SHP77 treated with DMSO at 0.1 percent for 48 hours (cell line): ENCODE results near the gene TUSC7.

Experiments used
- DNase-seq: peaks from one replicate; lab custom pipeline; 2025; lab: John Stamatoyannopoulos, UW

TUSC7 gene

DNA sequence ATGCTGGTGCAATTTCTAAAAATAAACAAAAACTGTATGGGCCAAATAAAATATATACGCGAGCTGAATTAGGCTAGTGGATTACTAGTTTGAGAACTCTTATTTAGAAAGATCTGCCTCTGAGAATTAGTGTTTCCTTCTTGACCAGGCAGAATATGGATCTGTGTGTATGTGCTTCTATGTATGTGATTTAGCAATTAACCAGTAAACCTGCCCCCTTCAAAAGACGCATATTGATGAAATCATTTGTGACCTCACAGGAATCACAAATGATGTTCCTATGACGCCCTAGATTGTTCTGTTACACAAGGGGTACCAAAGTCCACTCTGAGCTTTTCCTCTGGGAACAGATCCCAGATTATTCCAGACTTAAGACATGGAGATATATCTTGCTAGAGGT, at the start of gene TUSC7:
Gene TUSC7, plus strand, starts transcription at position 301 of the 400 bp plus-strand sequence.
- no peak for DNase-seq

DNA sequence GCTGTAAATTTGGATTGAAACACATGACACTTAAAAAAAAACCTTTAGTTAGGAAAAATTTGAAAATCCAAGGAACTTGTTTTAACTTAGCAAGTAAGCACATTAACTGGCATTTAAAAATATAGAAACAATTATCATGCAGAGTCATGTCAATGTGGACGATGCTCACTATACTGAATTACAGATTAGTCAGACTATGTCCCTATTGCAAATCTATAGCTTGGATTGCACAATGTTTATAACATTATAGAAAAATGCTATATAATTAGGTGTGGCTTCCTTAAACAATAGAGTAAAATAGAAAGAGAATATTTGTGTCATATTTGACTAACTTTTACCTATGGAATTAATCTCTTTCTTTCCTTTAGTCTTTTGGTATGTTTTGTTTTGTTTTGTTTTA, 48.4 kb upstream of the TUSC7 start:
- DNase-seq, result no peak

DNA sequence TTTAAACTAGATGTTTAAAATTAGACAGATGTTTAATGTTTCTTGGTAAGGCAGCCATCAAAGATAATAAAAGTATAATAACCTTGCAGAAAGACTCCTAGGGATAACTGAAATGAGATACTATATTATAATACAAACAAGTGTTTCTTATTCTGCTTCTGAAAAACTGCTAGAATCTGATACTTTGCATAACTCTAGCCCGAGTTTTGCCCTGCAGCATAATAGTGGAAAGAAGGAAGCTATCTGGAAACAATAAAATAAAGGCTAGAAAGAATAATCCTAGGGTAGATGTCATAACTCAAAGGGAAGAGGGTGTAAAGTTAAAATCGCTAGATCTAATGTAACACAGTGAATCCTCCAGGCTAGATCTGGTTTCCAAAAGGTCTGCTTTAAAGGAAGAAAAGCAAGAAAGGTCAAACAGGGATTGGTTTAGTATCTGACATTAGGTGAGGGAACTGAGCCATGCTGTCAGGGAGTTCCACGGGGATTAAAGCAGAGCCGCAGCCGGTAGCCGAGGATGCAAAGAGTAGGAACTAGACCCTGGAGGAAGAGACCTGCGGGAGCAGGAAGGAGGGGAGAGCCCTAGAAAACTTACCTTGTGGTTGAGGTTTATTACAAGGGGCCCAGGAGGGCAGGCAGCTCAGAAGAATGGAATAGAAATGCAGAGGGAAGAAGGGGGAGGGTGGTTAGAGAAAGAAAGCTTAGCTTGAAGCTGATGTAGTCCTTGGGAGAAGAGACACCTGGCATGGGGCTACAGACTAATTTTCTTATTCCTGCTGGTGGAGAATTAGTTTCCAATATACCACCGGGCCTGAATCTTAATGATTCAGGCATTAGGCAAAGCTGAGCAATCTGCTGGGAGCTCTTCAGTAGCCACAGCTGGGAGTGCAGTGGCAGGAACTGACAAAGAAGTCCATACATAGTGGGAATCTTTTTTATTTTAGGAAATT, 46.1 kb upstream of the TUSC7 start:
- DNase-seq, result no peak

DNA sequence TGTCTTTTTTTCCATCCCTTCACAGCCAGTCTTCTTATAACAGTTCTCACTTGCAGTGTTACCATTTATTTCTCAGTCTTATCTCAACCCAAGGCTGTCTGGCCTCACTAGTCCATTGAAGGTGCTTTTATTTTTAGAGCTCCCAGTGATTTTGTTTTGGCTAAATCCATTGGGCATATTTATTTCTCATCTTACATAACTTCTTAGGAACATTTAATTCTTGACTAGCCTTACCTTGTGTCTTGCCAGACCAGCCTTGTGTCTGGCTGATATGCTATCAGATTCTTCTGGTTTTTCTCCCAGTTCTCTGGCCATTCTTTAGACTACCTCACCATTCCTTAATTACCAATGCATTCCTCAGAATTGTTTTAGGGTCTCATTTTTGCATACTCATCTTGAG, 42.3 kb upstream of the TUSC7 start:
- no peak for DNase-seq

DNA sequence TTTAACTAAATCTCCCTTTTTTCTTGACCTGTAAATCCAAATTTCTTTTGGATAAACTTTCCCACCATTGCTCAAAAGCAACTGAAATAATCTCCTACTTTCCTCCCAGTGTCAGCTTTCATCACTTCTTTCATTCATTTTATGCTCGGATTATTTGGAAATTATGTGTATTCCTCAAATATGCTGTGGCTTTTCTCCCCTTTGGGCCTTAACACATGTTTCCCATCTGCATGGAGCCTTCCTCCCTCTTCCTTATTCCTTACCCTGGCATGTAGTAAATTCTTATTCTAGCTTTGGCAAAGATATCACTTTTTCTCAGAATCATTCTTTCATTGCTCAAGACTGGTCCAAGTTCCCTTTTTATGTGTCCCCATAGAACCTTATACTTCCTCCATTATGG, 41.8 kb upstream of the TUSC7 start:
- no peak for DNase-seq

DNA sequence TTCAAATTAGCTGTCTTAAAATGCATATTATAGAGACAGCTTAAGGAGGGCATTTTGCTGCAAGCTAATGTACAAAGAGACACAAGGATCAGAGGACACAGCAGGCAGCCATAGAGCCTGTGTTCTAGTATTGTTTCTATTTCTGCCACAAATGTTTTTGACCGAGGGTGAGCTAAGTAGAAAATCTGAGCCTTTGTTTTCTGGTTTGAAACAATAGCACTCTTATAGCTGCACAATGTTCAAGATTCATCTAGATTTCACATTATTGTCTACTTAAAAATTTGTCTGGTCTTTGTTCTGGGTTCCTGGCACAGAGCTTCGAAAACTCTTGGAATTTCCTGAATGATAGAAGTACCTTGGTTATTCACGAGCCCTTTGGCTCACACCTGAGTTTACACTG, 40.0 kb upstream of the TUSC7 start:
- DNase-seq, result no peak

DNA sequence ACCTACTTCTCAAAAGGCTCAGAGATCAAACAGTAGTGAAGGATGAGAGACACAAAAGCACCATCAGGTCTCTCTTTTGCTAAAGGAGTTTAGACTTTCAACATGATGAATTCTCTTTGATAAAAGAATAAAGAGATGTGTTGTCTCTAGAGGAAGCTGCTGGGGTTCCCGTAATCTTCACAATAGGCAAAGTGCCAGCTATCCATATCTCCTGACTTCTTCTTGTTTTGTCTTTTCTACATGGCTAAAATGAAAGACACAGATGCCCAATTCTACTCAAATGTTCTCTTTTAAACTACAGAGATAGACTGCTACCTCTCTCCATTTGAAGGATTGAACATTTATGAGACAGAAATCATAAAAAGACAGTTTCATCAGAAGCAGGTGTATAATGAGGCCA, 38.4 kb upstream of the TUSC7 start:
- no peak for DNase-seq

DNA sequence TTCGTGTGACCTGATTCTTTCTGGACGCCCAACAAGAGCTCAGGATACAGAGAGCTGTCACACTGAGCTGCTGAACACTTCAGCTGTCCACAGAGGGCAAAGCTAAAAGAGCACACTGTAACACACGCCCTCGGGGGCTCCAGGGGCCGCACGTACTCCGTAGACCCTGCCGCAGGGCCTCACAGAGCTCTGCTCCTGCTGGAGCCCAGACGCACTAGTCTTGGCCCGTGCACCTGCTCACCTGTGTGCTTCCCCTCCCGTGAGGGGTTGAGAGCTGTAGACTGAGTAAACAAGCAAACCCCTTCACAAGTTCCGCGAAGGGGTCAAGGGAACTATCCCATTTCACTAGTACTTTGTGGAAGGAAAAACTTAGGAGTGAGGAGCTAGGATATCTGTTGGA, 30.7 kb upstream of the TUSC7 start:
- DNase-seq, result no peak

DNA sequence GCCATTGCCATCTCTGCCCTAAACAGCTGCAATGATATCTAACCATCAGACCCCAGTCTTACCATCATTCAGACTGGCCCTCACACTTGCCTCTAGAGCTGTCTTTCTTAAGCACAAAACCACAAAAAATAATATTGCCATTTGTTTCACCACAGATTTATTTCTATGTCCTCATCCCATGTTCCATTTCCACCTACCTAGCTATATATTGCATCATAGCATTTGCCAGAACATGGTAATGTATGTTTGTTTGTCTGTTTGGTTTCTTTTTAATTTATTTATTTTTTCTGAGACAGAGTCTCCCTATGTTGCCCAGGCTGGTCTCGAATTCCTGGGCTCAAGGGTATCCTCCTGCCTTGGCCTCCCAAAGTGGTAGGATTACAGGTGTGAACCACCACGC, 18.5 kb upstream of the TUSC7 start:
- DNase-seq, result no peak

DNA sequence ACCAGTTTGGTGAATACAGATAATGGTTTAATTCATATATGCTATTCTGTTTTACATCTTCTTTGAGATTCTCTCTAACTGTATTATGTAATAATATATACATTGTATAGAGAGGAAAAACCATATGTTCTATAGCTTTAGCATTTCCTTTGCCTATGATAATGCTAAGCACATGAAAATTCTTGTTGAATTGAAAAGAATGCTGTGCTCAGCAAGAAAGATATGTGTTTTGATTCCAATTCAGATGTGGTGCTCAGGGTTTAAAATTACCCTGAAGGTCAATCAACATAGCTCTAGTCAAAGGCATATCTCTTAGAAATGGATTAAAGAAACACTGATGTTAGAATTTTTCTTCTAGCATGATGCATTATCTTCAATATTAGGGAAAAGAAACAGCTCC, 8.5 kb upstream of the TUSC7 start:
- no peak for DNase-seq

DNA sequence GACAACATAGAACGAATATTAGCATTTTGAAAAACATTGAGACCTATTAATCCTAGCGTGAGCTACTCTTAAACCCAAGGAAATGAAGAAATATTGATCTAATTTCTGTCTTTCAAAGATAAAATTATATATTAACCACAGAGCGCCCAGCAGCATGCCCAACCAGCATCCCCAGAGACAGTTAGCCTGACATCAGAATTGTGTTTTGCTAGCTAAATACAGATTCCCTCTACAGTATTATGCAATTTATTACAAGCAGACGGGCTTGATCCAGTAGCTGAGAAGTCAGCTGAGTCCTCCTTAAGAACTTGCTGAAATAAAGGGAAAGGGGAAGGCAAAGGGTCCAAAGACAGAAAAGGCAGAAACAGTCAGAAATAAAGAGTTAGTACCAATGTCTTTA, 7.2 kb upstream of the TUSC7 start:
- no peak for DNase-seq

DNA sequence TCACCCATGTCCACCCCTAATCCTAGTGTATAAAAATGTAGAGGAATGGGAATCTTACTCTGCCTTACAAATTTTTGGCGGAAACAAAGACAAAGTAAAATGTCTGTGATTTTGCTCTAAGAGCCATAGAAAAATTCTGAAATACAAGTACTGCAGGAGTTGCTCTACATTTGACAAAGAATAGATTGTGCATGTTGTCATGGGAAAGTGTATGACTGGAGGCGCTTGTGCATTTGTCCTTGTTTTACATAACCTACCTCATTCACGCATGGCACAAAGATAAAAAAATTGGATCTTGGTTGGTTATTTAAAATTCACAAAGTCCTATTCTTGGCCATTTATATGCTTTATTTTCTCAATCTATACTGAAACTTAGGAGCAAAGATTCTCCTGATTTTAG, 2.0 kb upstream of the TUSC7 start:
- no peak for DNase-seq

DNA sequence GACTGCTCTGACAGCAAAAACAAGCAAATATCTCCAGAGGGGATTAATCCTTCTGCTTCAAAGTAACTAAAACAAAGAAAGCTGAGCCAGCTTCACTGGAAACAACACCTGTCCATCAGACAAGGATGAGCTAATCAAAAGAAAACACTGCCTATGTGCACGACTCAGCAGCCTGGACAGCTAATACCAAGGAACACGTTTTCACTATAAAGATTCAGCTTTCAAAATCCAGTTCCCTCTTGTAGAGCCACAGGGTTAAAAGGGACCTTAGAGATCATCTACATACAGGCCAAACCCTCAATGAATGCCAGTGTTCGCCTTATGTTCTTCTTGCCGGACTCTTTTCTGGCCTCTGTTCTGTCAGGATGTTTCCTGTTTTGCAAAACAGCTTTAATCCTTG, 6.9 kb downstream of the TUSC7 start:
- DNase-seq, result no peak

DNA sequence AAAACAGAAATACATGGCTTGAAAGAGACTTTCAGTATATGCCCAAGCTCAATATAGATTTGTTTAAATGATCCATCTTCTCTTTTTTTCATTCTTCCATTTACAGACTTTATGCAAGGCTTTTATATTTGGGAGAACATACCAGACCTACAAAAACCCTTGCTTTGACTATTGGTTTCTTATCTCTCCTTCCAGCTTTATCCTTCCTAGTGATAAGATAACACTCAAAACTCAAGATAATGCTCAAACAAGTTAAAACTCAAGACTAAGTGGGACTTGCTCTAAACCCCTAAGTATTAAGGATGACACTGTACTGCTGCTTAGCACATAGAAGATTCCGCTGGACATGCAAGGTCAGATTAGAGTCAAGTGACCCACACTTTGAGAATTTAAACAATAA, 8.0 kb downstream of the TUSC7 start:
- no peak for DNase-seq

DNA sequence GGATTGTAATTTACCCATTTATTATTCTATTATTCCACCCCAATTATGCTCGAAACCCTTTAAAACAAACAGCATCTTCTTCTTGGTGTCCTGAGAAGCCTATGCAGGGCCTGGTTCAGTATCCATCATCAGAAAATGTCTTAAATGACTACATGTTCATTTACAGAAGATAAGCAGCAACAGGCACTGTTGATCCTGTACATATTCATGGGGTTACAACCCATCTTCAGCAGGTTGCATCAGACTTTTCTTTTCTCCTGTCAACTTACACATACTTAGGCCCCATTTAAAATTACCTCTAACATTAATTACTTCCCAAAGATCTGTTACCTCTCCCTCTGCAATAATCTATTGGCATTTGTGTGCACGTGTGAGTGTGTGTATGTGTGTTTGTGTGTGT, 18.9 kb downstream of the TUSC7 start:
- DNase-seq, result no peak

DNA sequence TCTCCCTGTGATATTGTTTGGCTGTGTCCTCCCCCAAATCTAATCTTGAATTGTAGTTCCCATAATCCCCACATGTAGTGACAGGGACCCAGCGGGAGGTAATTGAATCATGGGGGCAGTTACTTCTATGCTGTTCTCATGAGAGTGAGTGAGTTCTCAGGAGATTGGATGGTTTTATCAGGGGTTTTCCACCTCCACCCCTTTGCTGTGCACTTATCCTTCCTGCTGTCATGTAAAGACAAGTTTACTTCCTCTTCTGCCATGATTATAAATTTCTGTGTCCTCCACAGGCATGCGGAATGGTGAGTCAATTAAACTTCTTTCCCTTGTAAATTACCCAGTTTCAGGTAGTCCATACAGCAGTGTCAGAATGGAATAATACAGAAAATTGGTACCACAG, 24.7 kb downstream of the TUSC7 start:
- DNase-seq, result no peak

DNA sequence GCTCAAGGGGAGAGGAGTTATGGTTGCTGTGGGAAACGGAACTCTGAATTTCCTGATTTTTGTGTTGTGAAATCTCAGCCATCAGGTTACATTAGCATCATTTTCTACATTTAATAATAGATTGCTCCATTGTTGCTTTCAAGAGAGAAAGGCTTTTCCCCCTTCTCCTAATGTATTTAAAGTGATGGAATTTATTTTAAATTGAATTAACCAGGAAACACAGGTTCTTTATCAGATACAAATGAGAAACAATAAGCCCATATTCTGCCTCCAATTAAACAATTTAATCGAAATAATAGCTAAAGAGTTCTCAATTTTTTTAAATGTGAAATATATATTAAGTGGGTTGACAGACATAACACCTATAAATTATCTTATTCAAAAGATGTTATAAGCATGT, 30.1 kb downstream of the TUSC7 start:
- DNase-seq, result no peak

DNA sequence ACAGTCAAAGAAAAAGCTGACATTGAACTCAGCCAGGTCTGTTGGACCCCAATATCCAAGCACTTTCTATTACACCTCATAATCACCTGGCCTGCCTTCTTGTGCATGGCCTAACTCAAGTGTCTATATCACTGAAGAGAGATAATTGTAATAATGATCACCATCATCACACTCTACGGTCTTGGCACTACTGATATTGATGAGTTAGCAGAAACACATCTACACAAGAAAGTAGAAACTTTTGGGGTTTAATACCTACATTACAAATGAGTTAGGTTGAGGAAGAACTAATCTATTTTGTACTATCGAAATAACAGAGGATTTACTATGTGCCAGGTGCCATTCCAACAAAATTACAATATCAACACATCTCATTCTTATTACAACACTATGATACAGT, 30.7 kb downstream of the TUSC7 start:
- DNase-seq, result no peak

DNA sequence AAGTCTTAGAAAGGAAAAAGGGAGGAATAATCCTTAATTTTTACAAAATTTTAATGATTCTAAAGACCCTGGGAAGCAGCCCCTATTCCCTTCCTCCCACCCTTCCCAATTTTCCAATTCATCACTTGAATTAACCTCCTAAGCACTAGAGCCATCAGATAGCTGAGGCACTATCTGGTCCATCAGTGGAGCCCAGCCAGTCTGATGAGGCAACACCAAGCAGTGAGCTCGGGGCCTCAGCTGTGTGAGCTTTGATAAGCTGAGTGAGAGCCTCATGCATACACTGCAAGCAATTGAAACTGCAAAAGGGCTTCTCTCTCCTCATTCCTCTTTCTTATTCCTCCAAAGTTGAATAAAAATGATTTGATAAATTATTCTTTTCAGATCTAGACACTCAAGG, 31.9 kb downstream of the TUSC7 start:
- DNase-seq, result no peak

DNA sequence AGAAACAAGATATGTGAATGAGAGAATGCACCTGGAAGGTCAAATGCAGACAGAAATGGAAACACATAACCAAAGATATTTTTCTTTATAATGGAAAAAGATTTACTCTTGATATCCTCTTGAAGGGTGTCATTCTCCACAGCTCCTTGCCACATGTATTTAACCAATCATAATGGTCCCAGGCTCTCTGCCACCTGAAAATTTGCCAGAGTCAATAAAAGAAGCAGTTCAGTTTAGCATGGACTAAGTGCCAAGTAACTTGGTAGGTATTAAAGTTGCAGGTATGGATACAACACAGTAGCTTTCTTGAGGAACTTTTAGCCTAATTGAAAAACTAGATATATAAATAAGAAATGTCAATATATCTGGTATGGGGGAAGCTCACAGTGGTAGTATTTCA, 33.5 kb downstream of the TUSC7 start:
- DNase-seq, result no peak

DNA sequence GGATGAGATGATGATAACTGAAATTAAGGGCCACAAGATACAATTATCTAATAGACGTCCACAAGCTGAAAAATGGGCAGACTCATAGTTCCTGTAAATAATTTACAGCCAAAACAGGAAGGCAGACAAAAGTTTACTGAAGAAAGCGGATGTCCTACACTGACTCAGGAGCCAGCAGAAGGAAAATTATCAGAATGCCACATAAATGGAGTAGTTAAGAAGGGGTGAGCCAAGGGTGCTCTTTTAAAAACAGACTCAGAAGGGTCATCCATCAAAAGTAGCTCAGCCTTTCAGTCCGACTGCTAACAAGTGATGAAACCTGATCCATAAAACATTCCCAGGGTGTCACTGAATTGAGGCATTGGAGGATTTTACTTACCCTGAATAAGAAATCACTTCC, 39.8 kb downstream of the TUSC7 start:
- no peak for DNase-seq

DNA sequence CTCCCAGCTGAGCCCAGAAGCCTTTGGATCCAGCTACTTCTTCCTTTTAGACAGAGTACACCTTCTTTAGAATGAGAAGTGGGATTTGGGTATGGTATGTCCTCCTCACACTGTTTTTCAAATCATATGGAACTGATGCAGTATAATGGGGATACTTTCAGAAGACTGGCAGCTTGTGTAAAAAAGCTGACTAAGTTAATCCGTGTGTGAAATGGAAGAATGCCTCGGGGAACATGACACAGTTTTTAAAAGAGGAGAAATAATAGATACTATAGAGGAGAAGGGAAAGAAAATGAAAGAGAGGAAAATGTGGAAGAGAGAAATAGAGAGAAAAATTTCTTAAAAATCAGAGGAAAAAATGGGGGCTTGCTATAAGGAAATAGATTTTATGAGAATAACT, 47.7 kb downstream of the TUSC7 start:
- no peak for DNase-seq

DNA sequence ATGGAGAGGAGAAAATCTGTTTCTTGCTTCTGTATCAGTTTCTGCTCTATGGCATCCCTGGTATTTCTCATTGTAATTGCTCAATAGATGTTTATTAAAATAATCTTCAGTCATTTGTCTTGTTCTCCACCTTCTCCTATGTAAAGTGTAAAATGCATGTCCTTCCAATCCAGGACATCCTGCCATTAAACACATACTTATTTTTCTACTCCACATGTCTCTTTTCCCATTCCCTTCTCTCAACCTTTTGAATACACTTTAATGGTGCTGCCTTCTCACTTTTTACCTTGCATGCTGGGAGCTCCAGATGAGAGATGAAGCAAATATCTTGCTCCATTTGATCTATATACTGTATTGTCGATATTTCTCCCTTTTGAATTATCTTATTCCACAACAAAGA, 49.7 kb downstream of the TUSC7 start:
- no peak for DNase-seq
